Activated T-helper 1 cell treated with anti-CD3 and anti-CD28 coated beads, Interleukin-12 subunit alpha, Interleukin-12 subunit beta, Interleukin-2, Interleukin-4 antibody, amounts not matched to agents 30 ng/mL and 10 ng/mL and 1 ng/mL, durations not matched to agents 14 hours and 24 hours and 36 hours (primary cell): ENCODE measurements around the gene CCDC88C. TPM values are rescaled to one million over a fixed set of nuclear protein-coding genes. Genes with fewer than 3 reads are reported as not detected.
"Not testable (repeated sequence)": the region's sequence is repeated elsewhere in the genome, so short reads cannot be mapped to it uniquely, and the experiment has no call there.

Experiments used
- DNase-seq: peaks from one replicate; pipeline ENCODE4 v3.0.0; 2021; ENCODE audit warnings: low spot score
- H3K27ac Mint-ChIP-seq: one replicate; pipeline ENCODE4 v1.8.0; 2021; ENCODE audit warnings: mild to moderate bottlenecking, mixed read lengths
- H3K27me3 Mint-ChIP-seq: one replicate; pipeline ENCODE4 v1.8.0; 2022; ENCODE audit warnings: mild to moderate bottlenecking, moderate library complexity, mixed read lengths; ENCODE audit not compliant: insufficient read depth
- H3K36me3 Mint-ChIP-seq: one replicate; pipeline ENCODE4 v1.8.0; 2021; ENCODE audit warnings: low read depth, mixed read lengths
- H3K4me1 Mint-ChIP-seq: one replicate; pipeline ENCODE4 v1.8.0; 2021; ENCODE audit warnings: low read depth, mixed read lengths
- H3K4me3 Mint-ChIP-seq: one replicate; pipeline ENCODE4 v1.8.0; 2021; ENCODE audit warnings: mild to moderate bottlenecking, moderate library complexity, mixed read lengths
- H3K9me3 Mint-ChIP-seq: one replicate; pipeline ENCODE4 v1.8.0; 2021; ENCODE audit warnings: mixed read lengths
- intact Hi-C: fragments of 100-400 bp; cut with micrococcal nuclease; formaldehyde crosslinking; loops from one replicate; pipeline ENCODE4 v1.15.1; 2024
- total RNA-seq: library from RNA; stranded (reverse); gene quantifications from 2 replicates; pipeline ENCODE4 v1.2.3, GENCODE V29; 2022

The CCDC88C gene
- total RNA-seq, 1 donor from 2014 or later, result 85.9 TPM

DNA sequence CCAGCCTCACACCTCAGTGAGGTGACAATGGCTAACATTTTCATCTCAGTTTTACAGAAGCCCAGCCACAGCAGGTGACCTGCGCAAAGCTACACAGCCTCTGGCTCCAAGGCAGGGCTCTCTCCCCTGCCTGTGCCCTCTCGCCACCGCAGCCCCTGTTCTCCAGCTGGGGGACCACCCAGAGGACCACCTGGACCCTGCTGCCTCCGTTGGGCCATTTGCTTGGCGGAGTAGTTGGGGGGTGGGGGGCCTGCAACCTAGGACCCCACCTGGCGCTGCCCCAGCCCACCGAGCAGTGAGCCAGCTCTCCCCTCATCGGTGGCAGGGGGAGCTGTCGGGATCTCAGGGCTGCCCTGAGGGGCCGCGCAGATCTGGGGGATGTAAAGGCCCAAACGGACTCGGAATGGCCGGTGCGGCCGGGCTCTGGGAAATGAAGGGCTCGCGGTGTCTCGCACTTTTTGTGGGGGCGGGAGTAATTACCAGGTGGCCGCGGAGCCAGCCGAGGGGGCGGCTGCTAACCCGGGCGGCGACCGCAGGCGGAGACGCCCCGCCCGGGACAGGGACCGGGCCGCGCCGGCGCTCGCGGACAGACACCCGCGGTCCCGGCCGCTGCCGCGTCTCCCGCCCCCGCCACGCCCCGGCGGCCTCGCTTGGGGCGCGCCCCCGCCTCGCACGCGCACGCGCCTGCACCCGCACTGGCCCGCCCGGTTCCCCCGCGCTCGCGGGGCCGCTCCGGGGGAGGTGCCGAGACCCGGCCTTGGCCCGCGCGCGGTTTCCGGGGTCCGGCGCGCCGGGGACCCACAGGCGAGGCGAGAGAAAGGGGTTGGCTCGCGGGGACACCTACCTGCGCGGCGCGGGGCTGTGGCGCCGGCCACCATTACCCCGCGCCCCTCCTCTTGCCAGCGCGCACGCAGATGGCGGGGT, 164.5 kb downstream of the CCDC88C start:
- intact Hi-C loops, result loop anchor here (1.0 kb wide), 2 partner anchors 8 to 10 kb away; no protein-coding TSS in a partner anchor
- peak overlapping the region; percentile 72 for H3K27ac Mint-ChIP-seq
- peak; percentile 55 for DNase-seq
- peaks cover 7% of the 10 kb centered on the region for H3K36me3 Mint-ChIP-seq
- H3K4me1 Mint-ChIP-seq, result peaks cover 86% of the 10 kb centered on the region
- H3K27me3 Mint-ChIP-seq, result no peaks in the 10 kb centered on the region
- H3K9me3 Mint-ChIP-seq, result no peaks in the 10 kb centered on the region
- peak overlapping the region; percentile 38 for H3K4me3 Mint-ChIP-seq

DNA sequence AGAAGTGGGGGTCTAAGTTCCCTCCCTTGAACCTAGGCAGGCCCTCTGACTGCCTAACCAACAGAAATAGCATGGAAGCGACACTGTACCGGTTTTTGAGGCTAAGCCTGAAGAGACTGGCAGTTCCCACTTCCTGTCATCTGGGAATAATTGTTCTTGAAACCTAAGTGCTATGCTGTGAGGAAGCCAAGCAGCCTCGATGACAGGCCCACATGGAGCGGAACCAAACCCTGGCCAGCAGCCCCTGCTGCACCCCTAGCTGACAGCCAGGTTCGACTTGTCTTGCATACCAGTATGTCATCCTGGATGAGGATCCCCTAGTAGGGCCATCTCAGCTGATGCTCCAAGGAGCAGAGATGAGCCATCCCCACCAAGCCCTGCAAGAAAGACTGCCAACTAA, 166.7 kb downstream of the CCDC88C start:
- intact Hi-C loops, result no loop called here
- Mint-ChIP-seq H3K4me3 (no peak overlapping the region), H3K36me3 (peaks cover 16% of the 10 kb centered on the region), H3K27me3 (no peaks in the 10 kb centered on the region), H3K27ac (peak overlapping the region; percentile 93), H3K9me3 (peaks cover 4% of the 10 kb centered on the region), H3K4me1 (peaks cover 80% of the 10 kb centered on the region)
- DNase-seq, result no peak

DNA sequence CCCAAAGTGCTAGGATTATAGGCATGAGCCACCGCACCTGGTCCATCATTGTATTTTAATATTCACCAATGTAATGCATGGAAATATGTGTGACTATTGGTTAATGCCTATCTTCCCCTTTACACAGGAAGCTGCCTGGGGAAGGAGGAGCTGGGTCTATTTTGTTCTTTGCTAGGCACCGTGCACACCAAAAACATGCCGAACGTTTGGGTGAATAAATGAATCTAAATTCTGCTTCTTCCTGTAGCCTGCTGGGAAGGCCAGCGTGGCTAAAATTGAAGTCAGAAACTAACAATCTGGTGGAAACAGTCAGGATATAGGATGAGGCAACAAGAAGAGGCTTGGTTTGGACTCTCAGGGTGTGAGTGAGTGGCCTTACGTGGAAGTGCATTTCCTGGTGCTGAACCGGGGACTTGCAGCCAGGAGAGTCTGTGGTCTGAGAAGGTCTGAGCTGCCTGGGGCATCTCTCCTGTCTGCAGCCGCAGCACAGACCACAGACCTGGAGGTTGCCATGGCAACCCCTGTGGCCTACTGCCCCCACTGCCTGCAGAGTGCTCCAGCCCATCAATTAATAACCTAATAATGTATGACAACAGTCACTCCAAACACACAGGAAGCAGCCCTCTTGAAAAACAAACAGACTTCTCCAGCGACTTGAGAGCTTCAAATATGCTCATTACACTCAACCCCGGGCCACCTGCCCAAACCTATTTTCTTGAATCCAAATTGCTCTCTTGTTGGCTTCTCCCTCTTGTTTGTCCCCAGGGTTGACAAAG, 167.6 kb downstream of the CCDC88C start:
- peak; percentile 61 for DNase-seq
- peaks cover 80% of the 10 kb centered on the region for H3K4me1 Mint-ChIP-seq
- H3K36me3 Mint-ChIP-seq, result peaks cover 16% of the 10 kb centered on the region
- H3K4me3 Mint-ChIP-seq, result peak overlapping the region; percentile 70
- intact Hi-C loops, result loop anchor here (5.0 kb wide), 2 partner anchors 188 to 1542 kb away; partner anchors contain the start of genes GOLGA5 and RPS6KA5
- peak overlapping the region; percentile 93 for H3K27ac Mint-ChIP-seq
- H3K27me3 Mint-ChIP-seq, result no peaks in the 10 kb centered on the region
- H3K9me3 Mint-ChIP-seq, result peaks cover 4% of the 10 kb centered on the region

DNA sequence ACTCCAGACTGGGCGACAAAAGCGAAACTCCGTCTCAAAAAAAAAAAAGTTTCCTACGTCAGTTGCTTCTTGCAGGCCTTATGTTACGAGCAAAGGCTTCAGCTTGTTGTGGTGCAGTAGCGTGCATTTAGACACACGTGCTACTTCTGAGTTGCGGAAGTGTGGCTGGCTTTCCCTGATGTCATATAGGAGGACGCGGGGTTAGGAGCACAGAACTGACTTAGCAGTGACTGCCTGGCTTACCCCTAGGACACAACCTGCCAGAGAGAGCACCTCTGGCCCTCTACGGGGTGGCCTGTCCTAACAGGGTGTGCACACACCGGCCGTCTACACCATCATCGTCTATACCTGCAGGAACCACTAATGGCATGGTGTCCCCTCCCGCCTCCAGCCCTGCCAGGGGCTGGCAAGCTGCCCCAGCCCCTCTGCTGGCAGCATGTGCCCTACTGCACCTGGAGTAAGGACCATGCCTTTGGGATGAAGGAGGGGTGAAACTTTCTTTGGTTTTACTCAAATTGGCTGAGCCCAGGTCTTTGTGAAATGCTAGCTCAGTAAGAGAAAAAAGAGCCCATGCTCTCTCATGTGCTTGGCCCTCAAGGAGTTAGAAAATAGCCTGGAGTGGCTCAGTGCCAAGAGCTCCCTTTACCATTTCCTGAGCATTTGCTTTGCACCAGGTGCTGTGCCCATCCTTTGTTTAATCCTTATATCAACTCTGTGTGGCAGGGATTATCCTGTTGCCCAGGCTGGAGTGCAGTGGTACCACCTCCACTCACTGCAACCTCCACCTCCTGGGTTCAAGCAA, 171.4 kb downstream of the CCDC88C start:
- Mint-ChIP-seq H3K4me1 (peaks cover 90% of the 10 kb centered on the region), H3K9me3 (peaks cover 4% of the 10 kb centered on the region), H3K36me3 (peaks cover 19% of the 10 kb centered on the region), H3K27ac (peak overlapping the region; percentile 88), H3K27me3 (no peaks in the 10 kb centered on the region), H3K4me3 (peak overlapping the region; percentile 53)
- peak; percentile 84 for DNase-seq
- intact Hi-C loops, result loop anchor here (1.0 to 5.0 kb wide), 4 partner anchors 171 to 1546 kb away; partner anchors contain the start of genes CCDC88C, GOLGA5 and RPS6KA5

DNA sequence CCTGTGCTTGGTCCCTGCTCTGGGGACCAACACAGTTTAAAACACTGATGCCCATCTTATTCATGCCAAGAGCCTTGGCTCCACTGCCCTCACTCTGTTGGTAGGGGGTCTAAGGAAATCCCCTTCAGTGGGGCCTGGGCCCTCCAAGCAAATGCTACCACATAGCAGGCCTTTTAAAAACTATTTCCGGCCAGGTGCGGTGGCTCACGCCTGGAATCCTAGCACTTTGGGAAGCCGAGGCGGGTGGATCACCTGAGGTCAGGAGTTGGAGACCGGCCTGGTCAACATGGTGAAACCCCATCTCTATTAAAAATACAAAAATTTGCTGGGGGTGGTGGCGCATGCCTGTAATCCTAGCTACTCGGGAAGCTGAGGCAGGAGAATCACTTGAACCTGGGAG, 172.0 kb downstream of the CCDC88C start:
- H3K4me1 Mint-ChIP-seq, result peaks cover 89% of the 10 kb centered on the region
- H3K36me3 Mint-ChIP-seq, result peaks cover 19% of the 10 kb centered on the region
- peak overlapping the region; percentile 88 for H3K27ac Mint-ChIP-seq

DNA sequence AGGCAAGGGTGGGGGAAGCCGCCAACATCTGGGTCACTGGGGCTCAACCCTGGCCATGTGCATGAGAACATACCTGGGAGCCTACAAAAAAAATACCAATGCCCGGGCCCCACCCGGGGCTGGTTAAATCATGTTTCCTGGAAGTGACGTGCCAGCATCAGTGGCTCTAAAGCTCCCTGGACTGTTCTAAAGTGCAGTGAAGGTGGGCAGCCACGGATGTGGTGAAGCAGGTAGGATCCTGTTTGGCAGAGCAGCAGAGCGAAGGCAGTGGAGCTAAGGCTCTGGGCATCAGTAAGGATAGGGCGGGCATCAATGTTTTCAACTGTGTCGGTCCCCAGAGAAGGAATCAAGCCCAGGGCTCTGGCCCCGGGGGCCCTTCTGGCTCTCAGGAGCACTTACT, 172.6 kb downstream of the CCDC88C start:
- Mint-ChIP-seq H3K27ac (peak overlapping the region; percentile 88), H3K4me1 (peaks cover 89% of the 10 kb centered on the region), H3K36me3 (peaks cover 19% of the 10 kb centered on the region), H3K27me3 (no peaks in the 10 kb centered on the region), H3K9me3 (peaks cover 4% of the 10 kb centered on the region), H3K4me3 (peak overlapping the region; percentile 85)
- DNase-seq, result peak; percentile 60
- intact Hi-C loops, result loop anchor here (5.0 kb wide), 2 partner anchors 183 to 1547 kb away; partner anchors contain the start of genes GOLGA5 and RPS6KA5

More for the DNA sequence above, 172.0 kb downstream of the CCDC88C start:
- intact Hi-C loops, result loop anchor here (1.0 to 5.0 kb wide), 4 partner anchors 171 to 1547 kb away; partner anchors contain the start of genes CCDC88C, GOLGA5 and RPS6KA5
- H3K9me3 Mint-ChIP-seq, H3K27me3 Mint-ChIP-seq, DNase-seq: not testable (repeated sequence)
- H3K4me3 Mint-ChIP-seq, result peak overlapping the region; percentile 53

DNA sequence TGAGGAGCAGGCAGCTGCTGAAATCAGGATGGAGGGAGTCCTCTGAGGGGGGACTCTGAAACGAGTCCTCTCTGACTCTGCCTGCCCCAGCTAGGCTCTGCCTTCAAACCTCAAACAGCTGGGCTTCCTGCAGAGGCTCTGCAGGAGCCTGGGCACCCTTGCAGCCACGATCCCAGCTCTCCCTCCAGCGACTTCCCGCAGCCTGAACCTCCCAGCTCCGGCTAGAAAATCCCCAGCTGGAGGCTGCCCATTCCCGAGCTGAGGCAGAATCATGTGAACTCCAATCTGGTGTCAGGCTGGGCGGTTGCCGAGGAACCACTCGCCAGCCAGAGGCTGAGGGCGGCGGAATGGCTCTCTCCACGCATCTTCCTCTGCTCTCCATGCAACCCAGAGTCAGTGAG, 173.1 kb downstream of the CCDC88C start, which contains the start of gene GPR68:
GPR68 (minus strand) TSS at position 204 of the 401 bp plus-strand sequence. CDS start 9,654 bp downstream, outside the sequence.
- Mint-ChIP-seq H3K4me3 (peak within 1 kb of the TSS; percentile 85), H3K27ac (peak within 1 kb of the TSS; percentile 88), H3K27me3 (no peaks in the 10 kb centered on the region), H3K4me1 (peaks cover 89% of the 10 kb centered on the region), H3K9me3 (peaks cover 4% of the 10 kb centered on the region), H3K36me3 (peaks cover 21% of the 10 kb centered on the region)
- intact Hi-C loops, result loop anchor here (5.0 kb wide), 1 partner anchor 628 kb away; no protein-coding TSS in a partner anchor
- no peak for DNase-seq

DNA sequence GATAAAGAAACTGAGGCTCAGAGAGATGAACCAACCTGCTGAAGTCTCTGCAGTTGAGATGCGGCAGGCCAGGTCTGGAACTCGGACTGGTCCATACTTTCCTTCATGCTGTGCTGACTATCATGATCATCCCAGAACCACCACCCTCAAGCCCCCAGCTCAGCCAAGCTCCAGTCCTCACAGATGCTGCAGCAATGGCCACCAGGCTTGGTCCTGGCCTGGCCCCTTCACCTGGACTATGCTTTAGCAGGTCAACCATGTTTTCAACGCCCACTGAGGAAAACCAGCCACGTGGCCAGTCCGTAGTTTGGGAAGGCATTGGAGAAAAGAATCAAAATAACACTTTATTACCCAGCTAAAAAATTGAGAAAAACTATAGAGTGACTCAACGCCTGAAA, 174.5 kb downstream of the CCDC88C start:
- Mint-ChIP-seq H3K36me3 (peaks cover 29% of the 10 kb centered on the region), H3K27me3 (no peaks in the 10 kb centered on the region), H3K4me1 (peaks cover 89% of the 10 kb centered on the region), H3K4me3 (peak overlapping the region; percentile 85), H3K27ac (peak overlapping the region; percentile 88), H3K9me3 (peaks cover 4% of the 10 kb centered on the region)
- no peak for DNase-seq
- intact Hi-C loops, result loop anchor here (1.0 to 5.0 kb wide), 8 partner anchors 10 to 629 kb away; partner anchors contain the start of gene DGLUCY

DNA sequence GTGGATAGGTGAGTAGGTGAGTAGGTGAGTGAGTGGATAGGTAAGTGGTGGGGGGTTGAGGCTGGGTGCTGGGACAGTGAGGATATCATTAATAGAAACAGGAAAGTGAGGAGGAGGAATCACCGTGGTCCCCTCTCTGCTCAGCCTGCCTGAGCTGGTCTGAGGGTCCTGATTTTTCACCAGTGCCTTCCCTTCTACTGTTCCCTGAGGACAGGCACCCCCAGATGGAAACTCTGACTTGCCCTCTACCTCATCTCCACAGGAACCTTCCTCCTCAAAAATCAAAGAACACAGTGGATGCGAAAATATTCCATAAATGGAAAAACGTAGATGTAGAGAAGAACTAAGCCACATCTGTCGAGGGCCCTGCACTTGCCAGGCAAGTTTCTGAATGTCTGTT, 175.0 kb downstream of the CCDC88C start:
- Mint-ChIP-seq H3K4me1 (peaks cover 89% of the 10 kb centered on the region), H3K27me3 (no peaks in the 10 kb centered on the region), H3K4me3 (peak overlapping the region; percentile 85), H3K36me3 (peaks cover 32% of the 10 kb centered on the region), H3K27ac (peak overlapping the region; percentile 88), H3K9me3 (peaks cover 4% of the 10 kb centered on the region)
- intact Hi-C loops, result loop anchor here (1.0 to 5.0 kb wide), 8 partner anchors 11 to 630 kb away; partner anchors contain the start of gene DGLUCY
- DNase-seq, result no peak

DNA sequence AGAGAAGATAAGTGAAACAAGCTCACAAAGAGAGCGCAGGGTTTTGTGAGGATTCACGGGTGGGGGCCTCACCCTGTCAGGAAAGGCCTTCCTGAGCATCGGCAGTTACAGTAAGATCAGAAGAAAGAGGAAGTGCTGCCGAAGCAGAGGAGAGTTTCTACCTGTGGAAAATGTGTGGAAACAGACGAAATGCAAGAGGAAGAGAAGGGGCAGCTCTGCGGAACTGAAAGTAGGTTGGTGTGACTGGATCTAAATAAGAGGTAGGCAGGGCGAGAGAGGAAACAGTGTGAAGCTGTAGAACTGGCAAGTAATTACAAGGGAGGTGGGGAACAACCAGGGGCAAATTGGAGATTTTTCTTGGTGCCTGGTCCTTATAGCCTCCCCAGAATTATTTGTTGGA, 175.8 kb downstream of the CCDC88C start:
- H3K4me1 Mint-ChIP-seq, result peaks cover 84% of the 10 kb centered on the region

DNA sequence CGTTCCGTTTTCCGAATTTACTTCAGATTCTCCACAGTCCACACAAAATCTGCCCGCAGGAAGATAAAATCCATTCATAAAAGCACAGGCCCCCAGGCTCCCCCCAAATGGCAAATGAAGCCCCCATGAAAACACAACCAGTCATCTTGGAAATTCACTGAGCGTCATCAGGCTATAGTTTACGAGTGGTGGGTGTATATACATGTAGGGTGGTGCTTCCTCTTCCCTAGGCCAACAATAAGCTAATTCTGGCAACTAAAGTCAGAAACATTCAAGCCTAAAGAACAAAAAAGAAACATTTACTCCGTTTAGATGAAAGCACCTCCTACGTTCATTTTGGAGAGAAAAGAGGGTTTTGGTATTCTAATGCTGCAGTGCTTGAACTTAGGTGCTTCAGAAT, 179.0 kb downstream of the CCDC88C start:
- peak overlapping the region; percentile 72 for H3K27ac Mint-ChIP-seq
- peaks cover 76% of the 10 kb centered on the region for H3K4me1 Mint-ChIP-seq
- H3K9me3 Mint-ChIP-seq, result no peaks in the 10 kb centered on the region
- peak overlapping the region; percentile 47 for H3K4me3 Mint-ChIP-seq
- H3K27me3 Mint-ChIP-seq, result no peaks in the 10 kb centered on the region
- DNase-seq, result no peak
- H3K36me3 Mint-ChIP-seq, result peaks cover 39% of the 10 kb centered on the region
- intact Hi-C loops, result no loop called here

More for the DNA sequence above, 175.8 kb downstream of the CCDC88C start:
- H3K4me3 Mint-ChIP-seq, result peak overlapping the region; percentile 85
- peaks cover 31% of the 10 kb centered on the region for H3K36me3 Mint-ChIP-seq
- intact Hi-C loops, result loop anchor here (2.0 to 5.0 kb wide), 2 partner anchors 61 to 630 kb away; no protein-coding TSS in a partner anchor
- H3K27me3 Mint-ChIP-seq, result no peaks in the 10 kb centered on the region
- H3K27ac Mint-ChIP-seq, result peak overlapping the region; percentile 88
- no peaks in the 10 kb centered on the region for H3K9me3 Mint-ChIP-seq
- DNase-seq, result no peak
